Panc1 (cell line): ENCODE results near the gene PKP4. TPM values are rescaled to one million over a fixed set of nuclear protein-coding genes. Genes with fewer than 3 reads are reported as not detected.

Experiments
- ATAC-seq: fragments of 200-7000 bp; cut with Tn5 transposase; 2 replicates; pipeline ENCODE4 v1.9.1; 2020; ENCODE audit warnings: mild to moderate bottlenecking, moderate library complexity
- BruUV-seq: library from RNA; stranded (reverse); fragments of 400-500 nt; replicated peaks from 2 replicates; lab custom pipeline; 2021; lab: Mats Ljungman, UMichigan
- CTCF ChIA-PET: fragments of 300-600 bp; sonication (Branson Sonifier 250); formaldehyde crosslinking; loops from one replicate; lab custom pipeline; 2022; ENCODE audit warnings: antibody characterized with exemption; lab: Charles Lee
- POLR2A ChIA-PET: fragments of 300-600 bp; sonication (Branson Sonifier 250); formaldehyde crosslinking; loops from one replicate; lab custom pipeline; 2022; ENCODE audit warnings: antibody characterized with exemption; lab: Charles Lee
- DNase-seq: peaks from one replicate; pipeline ENCODE4 v3.0.0-alpha.2; 2010; ENCODE audit warnings: low read depth, low spot score
- H3K27ac ChIP-seq: 2 replicates; pipeline ENCODE4 v1.5.1; 2011; ENCODE audit warnings: mild to moderate bottlenecking, low read length, inconsistent platforms
- H3K27me3 ChIP-seq: fragments of 200-500 bp; sonication (Bioruptor generic); 2 replicates; pipeline ENCODE4 v1.6.0; 2014; ENCODE audit warnings: low read length, inconsistent platforms; ENCODE audit not compliant: control insufficient read depth, insufficient read depth
- H3K36me3 ChIP-seq: fragments of 200-500 bp; sonication (Bioruptor generic); 2 replicates; pipeline ENCODE4 v1.5.1; 2014; ENCODE audit warnings: inconsistent platforms, mild to moderate bottlenecking, low read length, moderate library complexity; ENCODE audit not compliant: control insufficient read depth, insufficient read depth
- H3K4me1 ChIP-seq: 2 replicates; pipeline ENCODE4 v1.5.1; 2011; ENCODE audit warnings: inconsistent platforms, mild to moderate bottlenecking, low read length, moderate library complexity; ENCODE audit not compliant: control insufficient read depth, insufficient read depth
- H3K4me3 ChIP-seq, 2 experiments: 2 replicates each; pipeline ENCODE4 v1.5.1; 2011 to 2012; ENCODE audit warnings: low read depth in 2 of 2, low read length in 2 of 2, mild to moderate bottlenecking in 2 of 2, inconsistent platforms in 1 of 2, moderate library complexity in 1 of 2
- H3K9me3 ChIP-seq: fragments of 200-500 bp; sonication (Bioruptor generic); 2 replicates; pipeline ENCODE4 v1.5.1; 2014; ENCODE audit warnings: low read depth, mild to moderate bottlenecking, inconsistent platforms, low read length, moderate library complexity; ENCODE audit not compliant: control insufficient read depth, insufficient read depth
- CTCF ChIP-seq: fragments of 450-650 bp; IDR thresholded peaks from 2 replicates; pipeline ENCODE4 v1.5.1; 2017; ENCODE audit warnings: mild to moderate bottlenecking
- POLR2AphosphoS5 ChIP-seq: IDR thresholded peaks from 2 replicates; pipeline ENCODE4 v1.6.1; 2012; ENCODE audit warnings: mild to moderate bottlenecking, low read depth, low read length, moderate library complexity
- REST ChIP-seq, 2 experiments: IDR thresholded peaks; 2 replicates each; pipeline ENCODE4 v1.6.1; 2011 to 2012; ENCODE audit warnings: low read depth in 2 of 2, control low read depth in 1 of 2, low read length in 1 of 2, mild to moderate bottlenecking in 1 of 2, moderate library complexity in 1 of 2; ENCODE audit not compliant: insufficient read depth in 1 of 2
- SIN3A ChIP-seq: IDR thresholded peaks from 2 replicates; pipeline ENCODE4 v1.6.1; 2012; ENCODE audit warnings: low read depth, mild to moderate bottlenecking, low read length, moderate library complexity, borderline replicate concordance; ENCODE audit not compliant: insufficient read depth
- TCF7L2 ChIP-seq: IDR thresholded peaks from 2 replicates; pipeline ENCODE4 v1.6.1; 2011; ENCODE audit warnings: mild to moderate bottlenecking, low read depth, low read length, inconsistent platforms
- in situ Hi-C: cut with HindIII; loops from 2 replicates; pipeline ENCODE4 v1.10.0; 2016; ENCODE audit warnings: low sequenced_read_pairs, low pct_unique_long_range_greater_than_20kb
- intact Hi-C: fragments of 100-400 bp; cut with micrococcal nuclease; formaldehyde crosslinking; loops from one replicate; pipeline ENCODE4 v1.10.0; 2022; ENCODE audit not compliant: unreplicated experiment
- total RNA-seq: library from RNA; stranded (reverse); gene quantifications from one replicate; pipeline ENCODE4 v1.2.1, GENCODE V29; 2021; ENCODE audit not compliant: unreplicated experiment

The PKP4 gene
- total RNA-seq, 1 experiment from 2014 or later, result 81.7 TPM

- CTCF ChIA-PET, result no interaction called here
- no peak for ATAC-seq
Observed at GRCh38 chr2:158586491-158586890, 129.7 kb downstream of the PKP4 start.

GRCh38 chr2:158589303-158589702 is 132.6 kb downstream of the PKP4 start:
- CTCF ChIA-PET, result no interaction called here
- Histone ChIP-seq H3K36me3 (peaks cover 3% of the 10 kb centered on the region; the same call in 1 of the 2 replicates), H3K27ac (no peak overlapping the region), H3K4me3 (no peak overlapping the region), H3K9me3 (no peaks in the 10 kb centered on the region), H3K27me3 (no peaks in the 10 kb centered on the region), H3K4me1 (no peaks in the 10 kb centered on the region)
- no peak for DNase-seq
- in situ Hi-C loops (no loop called here), intact Hi-C loops (no loop called here)
- BruUV-seq, result no TSS peak
- no peak for ATAC-seq
- POLR2A ChIA-PET, result no interaction called here
- TF ChIP-seq POLR2AphosphoS5, result no peak
- TF ChIP-seq TCF7L2, result no peak
- TF ChIP-seq CTCF, result no peak
- no peak for TF ChIP-seq SIN3A
- no peak for TF ChIP-seq REST (IDR thresholded peaks at IDR 0.05; ENCODE audit: insufficient read depth in 1 of 2, low read depth in 2 of 2, low read length in 1 of 2)

More at GRCh38 chr2:158586491-158586890, 129.7 kb downstream of the PKP4 start:
- TF ChIP-seq CTCF, result no peak
- TF ChIP-seq POLR2AphosphoS5, result no peak
- TF ChIP-seq REST (IDR thresholded peaks at IDR 0.05; ENCODE audit: insufficient read depth in 1 of 2, low read depth in 2 of 2, low read length in 1 of 2), result no peak
- no peak for TF ChIP-seq TCF7L2
- TF ChIP-seq SIN3A, result no peak
- POLR2A ChIA-PET, result no interaction called here
- Histone ChIP-seq H3K4me3 (no peak overlapping the region), H3K27me3 (no peaks in the 10 kb centered on the region), H3K36me3 (peaks cover 3% of the 10 kb centered on the region; the same call in 1 of the 2 replicates), H3K9me3 (no peaks in the 10 kb centered on the region), H3K27ac (no peak overlapping the region), H3K4me1 (no peaks in the 10 kb centered on the region)
- intact Hi-C loops (no loop called here), in situ Hi-C loops (no loop called here)
- BruUV-seq, result no TSS peak
- DNase-seq, result no peak
